Left lobe of liver (tissue), 2 donors: ENCODE measurements around the gene UNC119B. TPM values are rescaled to one million over a fixed set of nuclear protein-coding genes. Genes with fewer than 3 reads are reported as not detected.
A peak's percentile ranks its signal among the peaks of the same experiment; 100 is the strongest.

Experiments used
- ATAC-seq: fragments of 200-7000 bp; cut with Tn5 transposase; one replicate; pipeline ENCODE4 v1.9.1; 2020; ENCODE audit warnings: mild to moderate bottlenecking, moderate library complexity
- DNase-seq: peaks from one replicate; pipeline ENCODE4 v3.0.0-alpha.2; 2020; ENCODE audit warnings: low spot score
- total RNA-seq: library from RNA; stranded (reverse); gene quantifications from one replicate; pipeline ENCODE4 v1.2.1, GENCODE V29; 2021
- donor health status: DM: no; HTN: no; CAD: no; lungs with moderate emphysema.
- donor health status: DM: no; HTN: yes; CAD: no.

UNC119B gene
- total RNA-seq, 1 donor from 2014 or later: 10.7 TPM

DNA sequence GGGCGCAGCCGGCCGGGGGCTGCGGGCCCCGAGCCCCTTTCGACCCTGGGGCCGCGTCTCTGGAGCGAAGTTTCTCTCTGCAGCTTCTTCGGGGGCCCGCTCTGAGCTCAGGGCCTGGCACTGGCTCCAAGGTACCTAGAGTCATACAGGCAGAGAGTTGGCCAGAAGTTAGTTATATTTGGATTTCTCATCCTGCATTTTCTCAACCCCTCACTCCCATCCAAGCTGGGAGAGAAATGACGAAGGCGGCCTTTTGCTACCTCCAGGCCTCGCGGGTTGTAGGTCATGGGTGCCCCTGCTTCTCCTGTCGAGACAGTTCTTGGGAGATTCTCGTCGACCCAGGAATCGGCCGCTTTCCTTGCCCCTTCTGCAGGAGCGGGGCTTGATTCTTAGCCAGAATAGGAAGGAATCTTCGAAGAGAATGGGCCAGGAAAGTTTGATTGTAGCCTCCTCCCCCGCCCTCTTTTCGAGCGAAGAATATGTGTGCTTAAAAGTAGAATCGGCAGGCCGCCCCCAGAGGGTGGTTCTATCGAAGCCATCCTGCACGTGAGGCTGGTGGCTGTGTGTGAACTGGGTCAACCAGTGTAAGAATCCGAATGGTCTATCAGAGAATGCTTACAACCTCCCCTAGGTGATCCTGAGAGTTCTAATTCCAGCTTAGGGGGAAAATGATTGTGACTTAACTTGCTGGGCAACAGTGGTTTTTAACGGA is 22.5 kb upstream of the UNC119B start:
- DNase-seq: no peak
- ATAC-seq: no peak

DNA sequence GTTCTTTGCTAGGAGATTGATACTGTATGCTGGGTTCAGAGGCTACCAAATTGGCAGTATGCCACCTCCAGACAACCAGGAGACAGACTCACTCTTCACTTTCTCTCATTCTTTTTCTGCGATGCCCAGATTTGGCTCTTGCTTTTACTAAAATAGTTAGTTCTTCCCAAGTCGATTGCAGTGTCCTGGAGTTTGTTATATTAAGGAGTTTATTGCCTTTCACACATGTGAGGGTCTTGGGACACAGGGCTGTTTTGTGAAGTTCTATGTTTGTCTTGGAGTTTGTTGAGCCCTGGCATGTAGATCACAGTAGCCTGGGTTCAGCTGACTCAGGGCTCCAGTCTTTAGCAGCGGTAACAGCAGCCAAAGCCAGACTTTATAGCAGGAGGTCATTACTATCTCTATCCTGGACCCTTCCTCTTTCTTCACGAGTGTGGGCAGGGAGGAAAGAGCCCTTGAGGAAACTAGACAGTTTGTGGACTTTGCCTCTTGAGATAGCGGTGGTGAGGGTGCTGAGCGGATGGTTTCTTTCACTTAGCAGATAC is 21.7 kb upstream of the UNC119B start:
- DNase-seq: no peak
- ATAC-seq: peak; percentile 4

DNA sequence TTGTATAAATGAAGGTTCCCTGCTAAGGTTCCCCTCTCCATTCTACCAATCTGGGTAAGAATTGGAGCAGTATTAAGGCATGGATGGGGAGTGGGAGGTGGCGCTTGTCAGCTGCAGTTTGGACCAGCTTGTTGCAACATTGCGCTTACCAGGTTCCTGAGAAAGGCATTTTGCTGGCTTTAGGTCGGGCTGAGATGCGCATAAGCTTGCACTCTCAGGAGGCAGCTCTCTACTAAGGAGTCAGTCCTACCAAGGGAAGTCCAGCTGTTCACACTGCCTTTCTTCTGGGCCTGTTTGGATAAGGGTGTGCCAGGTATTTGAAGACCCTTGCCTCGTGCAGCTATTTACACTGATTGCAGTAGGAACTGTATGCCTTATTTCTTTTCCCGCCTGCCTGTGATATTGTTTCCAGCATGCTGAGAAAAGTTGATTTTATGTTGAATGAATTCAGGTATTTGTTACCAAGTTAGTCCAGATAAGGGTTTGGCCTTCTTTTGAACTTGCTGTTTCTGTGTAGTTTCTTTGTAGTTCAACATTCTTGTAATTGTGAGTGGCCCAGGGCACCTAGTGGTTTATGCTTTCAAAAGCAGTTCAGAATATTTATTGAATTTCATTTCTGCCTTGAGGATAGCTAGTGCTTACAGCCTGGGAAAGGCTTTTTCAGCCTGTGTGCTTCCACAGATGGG is 20.7 kb upstream of the UNC119B start:
- DNase-seq: no peak
- no peak for ATAC-seq

DNA sequence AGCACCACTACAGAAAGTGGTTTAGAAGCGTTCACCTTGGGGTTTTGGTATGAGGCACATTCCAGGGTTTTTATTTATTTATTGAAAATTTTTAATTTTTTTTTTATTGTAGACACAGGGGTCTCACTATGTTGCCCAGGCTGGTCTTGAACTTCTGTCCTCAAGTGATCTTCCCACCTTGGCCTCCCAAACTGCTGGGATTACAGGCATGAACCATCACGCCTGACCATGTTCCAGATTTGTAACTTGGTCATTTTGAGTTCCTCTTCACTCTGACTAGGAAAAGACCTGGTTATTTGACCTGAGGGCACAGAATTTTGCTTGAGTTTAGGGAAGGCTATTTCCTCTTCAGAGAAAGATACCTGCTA is 20.2 kb upstream of the UNC119B start:
- DNase-seq (no peak), ATAC-seq (no peak)

DNA sequence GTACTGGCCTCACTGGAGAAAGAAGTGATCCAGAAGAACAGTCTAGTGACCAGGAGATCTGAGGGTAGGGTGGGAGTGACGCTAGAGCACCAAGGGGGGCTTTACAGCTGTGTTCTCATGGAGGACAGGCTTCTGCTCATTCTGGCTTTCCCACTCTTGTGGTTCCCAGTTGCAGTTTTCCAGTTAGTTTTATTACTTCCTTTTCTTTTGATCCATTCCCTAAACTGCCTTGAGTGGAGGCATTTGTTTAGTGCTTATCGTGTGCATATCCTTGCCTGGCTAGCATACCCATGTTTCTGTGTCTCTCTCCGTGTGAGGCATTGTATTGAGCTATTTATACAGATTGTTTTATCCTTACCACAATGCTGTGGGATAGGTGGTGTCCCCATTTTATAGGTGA is 19.3 kb upstream of the UNC119B start:
- ATAC-seq (no peak), DNase-seq (no peak)

DNA sequence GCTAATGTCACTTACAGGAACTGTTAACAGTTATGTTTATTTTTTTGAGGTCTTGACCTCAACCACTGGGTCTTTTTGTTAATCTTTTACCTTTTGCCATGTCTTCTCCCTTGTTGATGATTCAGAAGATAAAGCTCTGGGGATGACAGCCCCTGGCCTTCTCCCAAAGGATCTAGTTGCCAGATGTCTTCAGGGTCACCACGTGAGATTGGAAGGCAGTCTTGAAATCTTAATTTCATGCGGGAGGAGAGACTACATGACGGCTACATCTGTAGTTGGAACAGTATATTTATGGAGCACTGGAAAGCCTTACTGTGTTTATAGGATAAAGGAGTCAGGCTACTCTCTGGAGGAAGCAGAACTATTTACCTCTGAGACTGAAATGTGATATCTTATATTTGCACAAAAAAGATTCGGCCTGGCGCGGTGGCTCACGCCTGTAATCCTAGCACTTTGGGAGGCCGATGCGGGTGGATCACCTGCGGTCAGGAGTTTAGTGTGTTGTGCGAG is 17.7 kb upstream of the UNC119B start:
- no peak for DNase-seq
- peak; percentile 51 for ATAC-seq

DNA sequence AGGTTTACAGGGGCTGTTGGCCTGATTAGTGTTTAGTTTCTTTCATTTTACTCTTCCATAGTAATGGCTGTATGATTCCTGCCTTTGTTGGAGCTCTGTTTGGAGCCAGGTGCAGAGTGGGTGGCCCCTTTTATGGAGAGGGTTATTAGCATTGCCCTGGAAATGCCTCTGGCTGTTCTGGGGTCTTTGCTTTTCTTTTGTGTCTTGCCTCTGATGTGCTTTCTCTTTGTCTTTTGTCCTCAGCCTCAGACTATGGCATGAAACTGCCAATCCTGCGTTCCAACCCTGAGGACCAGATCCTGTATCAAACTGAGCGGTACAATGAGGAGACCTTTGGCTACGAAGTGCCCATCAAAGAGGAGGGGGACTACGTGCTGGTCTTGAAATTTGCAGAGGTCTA is 16.4 kb upstream of the UNC119B start:
- ATAC-seq: no peak
- DNase-seq: no peak

DNA sequence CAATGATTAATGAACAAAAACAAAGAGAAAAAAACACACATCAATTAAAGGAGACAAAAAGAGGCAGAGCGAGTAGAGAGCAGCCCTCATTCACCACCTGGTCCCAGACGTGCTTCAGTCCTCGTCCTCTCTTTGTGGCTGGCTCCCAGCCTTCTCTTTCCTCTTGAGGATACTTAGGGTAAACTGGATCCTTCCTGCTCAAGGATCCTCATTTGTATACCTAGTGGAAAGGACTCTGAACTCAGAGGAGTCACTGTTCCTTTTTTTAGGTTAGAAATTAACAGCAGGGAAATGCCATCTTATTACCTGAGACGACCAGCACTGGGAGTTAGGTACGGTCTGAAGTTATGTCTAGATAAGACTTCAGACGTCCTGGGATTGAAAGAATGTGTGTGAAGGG is 13.6 kb upstream of the UNC119B start:
- DNase-seq (no peak), ATAC-seq (no peak)

- ATAC-seq (no peak), DNase-seq (no peak)
Measured at GRCh38 chr12:120697344-120697743, 12.9 kb upstream of the UNC119B start.

- DNase-seq (no peak), ATAC-seq (peak; percentile 29)
Measured at GRCh38 chr12:120698665-120699064, 11.6 kb upstream of the UNC119B start.

DNA sequence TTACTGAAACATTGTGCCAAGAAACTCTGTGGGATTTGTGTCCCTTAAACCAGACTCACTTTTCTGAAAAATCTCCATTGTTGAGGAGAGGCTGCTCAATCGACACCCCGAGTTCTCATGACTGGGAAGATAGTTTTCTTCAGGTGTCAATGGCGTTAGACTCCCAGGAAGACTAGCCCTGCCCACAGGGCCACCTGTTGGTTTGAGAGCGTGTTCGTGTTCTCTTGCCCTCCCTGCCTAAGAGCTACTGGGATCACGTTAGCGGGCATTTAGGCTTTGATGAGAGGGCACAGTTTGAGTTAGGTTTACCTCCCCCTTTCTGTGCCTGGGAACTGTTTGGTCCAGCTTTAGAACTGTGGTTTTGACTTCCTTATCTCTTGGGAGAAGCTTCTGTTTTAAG is 10.7 kb upstream of the UNC119B start:
- DNase-seq: no peak
- ATAC-seq: no peak

- ATAC-seq (no peak), DNase-seq (no peak)
Measured at GRCh38 chr12:120700886-120701285, 9.4 kb upstream of the UNC119B start.

- DNase-seq (no peak), ATAC-seq (no peak)
Measured at GRCh38 chr12:120702637-120703036, 7.6 kb upstream of the UNC119B start.

- DNase-seq (no peak), ATAC-seq (no peak)
Measured at GRCh38 chr12:120703311-120703942, 6.8 kb upstream of the UNC119B start.

GRCh38 chr12:120705618-120706017 is 4.6 kb upstream of the UNC119B start:
- DNase-seq: peak; percentile 86
- ATAC-seq: peak; percentile 79

- ATAC-seq: no peak
Measured at GRCh38 chr12:120706029-120706428, 4.2 kb upstream of the UNC119B start.

GRCh38 chr12:120708651-120709050 is 1.6 kb upstream of the UNC119B start:
- no peak for ATAC-seq
- no peak for DNase-seq

More at GRCh38 chr12:120706029-120706428, 4.2 kb upstream of the UNC119B start:
- no peak for DNase-seq

- DNase-seq (peak; percentile 50), ATAC-seq (peak; percentile 59)
Measured at GRCh38 chr12:120710805-120711296, 593 bp downstream of the UNC119B start.

DNA sequence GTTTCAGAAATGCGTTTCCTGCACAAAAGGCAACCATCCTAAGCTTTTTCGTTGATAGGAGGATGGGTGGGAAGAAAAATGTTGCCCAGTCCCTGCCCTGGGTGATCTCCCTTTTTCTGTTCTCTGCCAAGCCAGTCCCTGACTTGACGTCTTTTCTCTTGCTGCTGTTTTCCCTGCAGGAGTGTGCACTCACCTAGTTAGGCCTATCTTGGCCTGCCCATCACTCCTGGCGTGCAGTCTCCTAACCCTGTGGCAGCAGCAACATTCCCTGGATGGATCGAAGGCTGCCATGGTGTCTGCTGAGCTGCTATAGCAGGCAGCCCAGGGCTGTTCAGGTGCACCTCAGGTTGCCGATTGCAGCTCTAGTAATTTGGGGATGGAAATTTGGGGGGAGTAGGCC is 1.2 kb downstream of the UNC119B start:
- DNase-seq: no peak
- no peak for ATAC-seq

DNA sequence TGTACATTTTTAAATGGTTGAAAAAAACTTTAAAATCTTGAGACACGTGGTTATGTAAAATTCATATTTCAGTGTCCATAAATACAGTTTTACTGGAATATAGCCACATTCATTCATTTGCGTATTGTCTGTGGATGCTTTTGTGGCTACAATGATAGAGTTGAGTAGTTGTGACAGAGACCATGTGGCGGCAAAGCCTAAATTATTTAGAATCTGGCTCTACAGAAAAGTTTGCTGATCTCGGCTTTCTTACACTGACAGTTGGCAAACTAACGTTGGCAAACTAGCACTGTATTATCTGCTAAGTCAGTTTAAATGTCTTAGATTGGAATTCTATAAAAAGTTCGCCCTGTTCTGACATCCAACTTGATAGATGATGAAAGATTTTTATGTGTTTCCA is 2.4 kb downstream of the UNC119B start:
- DNase-seq (no peak), ATAC-seq (no peak)

DNA sequence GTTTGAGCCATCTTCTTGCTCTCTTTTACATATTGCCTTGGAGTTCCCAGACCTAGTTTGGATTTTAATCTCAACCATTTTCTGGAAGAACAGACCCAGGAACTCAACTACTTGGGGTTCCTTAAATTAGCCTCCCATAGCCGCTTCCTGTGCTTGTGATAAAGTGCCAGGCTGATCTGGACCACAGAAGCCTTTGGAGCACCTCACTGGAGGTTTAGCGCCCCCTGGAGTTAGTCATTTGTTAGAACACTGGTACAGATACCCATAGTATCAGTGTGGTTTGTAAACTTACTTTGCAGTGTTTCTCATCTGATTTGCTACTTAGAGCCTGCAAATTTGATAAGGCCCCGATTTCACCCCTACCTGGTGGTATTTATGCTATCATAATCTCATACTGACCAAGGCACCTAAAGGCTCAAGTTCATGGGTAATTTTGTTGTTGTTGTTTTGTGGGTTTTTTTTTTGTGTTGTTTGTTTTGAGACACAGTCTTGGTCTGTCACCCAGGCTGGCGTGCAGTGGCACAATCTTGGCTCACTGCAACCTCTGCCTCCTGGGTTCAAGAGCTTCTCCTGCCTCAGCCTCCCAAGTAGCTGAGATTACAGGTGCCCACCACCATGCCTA is 3.7 kb downstream of the UNC119B start:
- ATAC-seq: peak; percentile 72

More for the DNA sequence above, 3.7 kb downstream of the UNC119B start:
- peak; percentile 70 for DNase-seq
